ENCODE results near the gene GATB.

GATB gene

DNA sequence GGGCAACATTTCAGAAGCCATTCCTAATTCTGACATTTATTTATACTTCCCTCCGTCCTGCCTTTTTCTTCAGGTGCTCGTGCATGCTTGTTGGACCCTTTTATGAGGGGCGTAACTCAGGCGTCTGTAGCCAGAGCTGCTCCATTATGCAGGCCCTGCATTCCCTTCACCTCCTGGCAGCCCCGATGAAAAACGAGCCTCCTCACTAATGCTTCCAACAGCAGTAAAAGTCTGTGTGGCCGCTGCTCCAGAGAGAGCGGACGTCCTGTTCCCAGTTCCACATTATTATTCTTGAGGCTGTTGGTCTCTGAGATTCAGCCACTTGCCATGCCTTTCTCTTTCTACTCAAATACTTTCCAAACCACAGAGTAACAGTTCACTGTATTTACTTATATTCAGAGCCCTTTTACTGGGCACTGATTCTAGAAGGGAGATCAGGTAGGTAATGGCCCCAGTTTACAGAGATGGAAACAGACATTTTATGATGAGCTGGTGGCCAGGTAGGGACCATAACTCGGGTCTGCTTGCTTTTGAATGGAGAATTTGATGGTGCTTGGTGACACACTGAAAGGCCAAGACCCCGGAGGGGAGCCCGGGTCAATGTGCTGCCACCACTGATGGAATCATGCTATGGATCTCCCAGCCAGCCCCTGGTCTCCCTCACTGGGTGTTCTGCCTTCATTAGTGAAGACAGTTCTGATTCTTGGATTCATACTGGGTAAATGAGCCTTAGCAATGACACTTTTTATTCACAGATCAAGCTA, 101.0 kb downstream of the GATB start:
- no peaks in the 10 kb centered on the region for H3K36me3 ChIP-seq (ENCODE audit: control insufficient read depth, insufficient read depth, low read length)
- TF ChIP-seq, protein P1, sequence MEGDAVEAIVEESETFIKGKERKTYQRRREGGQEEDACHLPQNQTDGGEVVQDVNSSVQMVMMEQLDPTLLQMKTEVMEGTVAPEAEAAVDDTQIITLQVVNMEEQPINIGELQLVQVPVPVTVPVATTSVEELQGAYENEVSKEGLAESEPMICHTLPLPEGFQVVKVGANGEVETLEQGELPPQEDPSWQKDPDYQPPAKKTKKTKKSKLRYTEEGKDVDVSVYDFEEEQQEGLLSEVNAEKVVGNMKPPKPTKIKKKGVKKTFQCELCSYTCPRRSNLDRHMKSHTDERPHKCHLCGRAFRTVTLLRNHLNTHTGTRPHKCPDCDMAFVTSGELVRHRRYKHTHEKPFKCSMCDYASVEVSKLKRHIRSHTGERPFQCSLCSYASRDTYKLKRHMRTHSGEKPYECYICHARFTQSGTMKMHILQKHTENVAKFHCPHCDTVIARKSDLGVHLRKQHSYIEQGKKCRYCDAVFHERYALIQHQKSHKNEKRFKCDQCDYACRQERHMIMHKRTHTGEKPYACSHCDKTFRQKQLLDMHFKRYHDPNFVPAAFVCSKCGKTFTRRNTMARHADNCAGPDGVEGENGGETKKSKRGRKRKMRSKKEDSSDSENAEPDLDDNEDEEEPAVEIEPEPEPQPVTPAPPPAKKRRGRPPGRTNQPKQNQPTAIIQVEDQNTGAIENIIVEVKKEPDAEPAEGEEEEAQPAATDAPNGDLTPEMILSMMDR (IDR thresholded peaks at IDR 0.05; ENCODE audit: insufficient read depth, low read length, poor library complexity, severe bottlenecking), result no peak
- H3K27me3 ChIP-seq (replicated peaks; ENCODE audit: control insufficient read depth, insufficient read depth, low read length), result no peaks in the 10 kb centered on the region
- no peak for DNase-seq (ENCODE audit: extremely low read depth, insufficient read length)
- no peak overlapping the region for H3K4me3 ChIP-seq (replicated peaks; ENCODE audit: low read depth, low read length)

- Histone ChIP-seq H3K27me3 (replicated peaks; ENCODE audit: control insufficient read depth, insufficient read depth, low read length) (no peaks in the 10 kb centered on the region), H3K36me3 (ENCODE audit: control insufficient read depth, insufficient read depth, low read length) (no peaks in the 10 kb centered on the region), H3K4me3 (replicated peaks; ENCODE audit: low read depth, low read length) (no peak overlapping the region)
- TF ChIP-seq, protein P1 (IDR thresholded peaks at IDR 0.05; ENCODE audit: insufficient read depth, low read length, poor library complexity, severe bottlenecking), result no peak
- DNase-seq (ENCODE audit: extremely low read depth, insufficient read length), result no peak
Observed at GRCh38 chr4:151658959-151659600, 101.7 kb downstream of the GATB start.

- no peak overlapping the region for H3K4me3 ChIP-seq (replicated peaks; ENCODE audit: low read depth, low read length)
- TF ChIP-seq, protein P1 (IDR thresholded peaks at IDR 0.05; ENCODE audit: insufficient read depth, low read length, poor library complexity, severe bottlenecking), result no peak
Observed at GRCh38 chr4:151657896-151658295, 102.9 kb downstream of the GATB start.

DNA sequence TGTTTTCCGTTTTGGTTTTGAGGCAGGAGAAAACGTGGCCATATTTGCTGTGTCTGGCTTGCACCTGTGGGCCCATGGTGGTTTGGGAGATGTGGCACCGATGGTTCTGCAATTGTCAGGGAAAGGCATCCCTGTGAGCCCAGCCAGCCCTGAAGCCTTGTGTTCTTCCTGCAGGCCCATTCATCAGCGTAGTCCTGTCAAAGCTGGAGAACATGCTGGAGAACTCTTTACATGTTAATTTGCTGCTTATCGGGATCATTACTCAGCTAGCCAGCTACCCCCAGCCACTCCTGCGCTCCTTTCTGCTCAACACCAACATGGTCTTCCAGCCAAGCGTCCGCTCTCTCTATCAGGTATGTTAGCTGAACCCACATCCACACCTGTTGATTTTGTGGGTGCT, 104.7 kb downstream of the GATB start:
- TF ChIP-seq, protein P1 (IDR thresholded peaks at IDR 0.05; ENCODE audit: insufficient read depth, low read length, poor library complexity, severe bottlenecking), result no peak
- Histone ChIP-seq H3K36me3 (ENCODE audit: control insufficient read depth, insufficient read depth, low read length) (no peaks in the 10 kb centered on the region), H3K4me3 (replicated peaks; ENCODE audit: low read depth, low read length) (no peak overlapping the region), H3K27me3 (replicated peaks; ENCODE audit: control insufficient read depth, insufficient read depth, low read length) (no peaks in the 10 kb centered on the region)
- no peak for DNase-seq (ENCODE audit: extremely low read depth, insufficient read length)

More at GRCh38 chr4:151657896-151658295, 102.9 kb downstream of the GATB start:
- Histone ChIP-seq H3K27me3 (replicated peaks; ENCODE audit: control insufficient read depth, insufficient read depth, low read length) (no peaks in the 10 kb centered on the region), H3K36me3 (ENCODE audit: control insufficient read depth, insufficient read depth, low read length) (no peaks in the 10 kb centered on the region)
- no peak for DNase-seq (ENCODE audit: extremely low read depth, insufficient read length)

GRCh38 chr4:151653548-151653918, 107.3 kb downstream of the GATB start:
- Histone ChIP-seq H3K27me3 (replicated peaks; ENCODE audit: control insufficient read depth, insufficient read depth, low read length) (no peaks in the 10 kb centered on the region), H3K36me3 (ENCODE audit: control insufficient read depth, insufficient read depth, low read length) (no peaks in the 10 kb centered on the region), H3K4me3 (replicated peaks; ENCODE audit: low read depth, low read length) (no peak overlapping the region)
- TF ChIP-seq, protein P1 (IDR thresholded peaks at IDR 0.05; ENCODE audit: insufficient read depth, low read length, poor library complexity, severe bottlenecking), result no peak
- no peak for DNase-seq (ENCODE audit: extremely low read depth, insufficient read length)
